SK-MEL-5 (cell line): ENCODE results near the gene CUX1. TPM values are rescaled to one million over a fixed set of nuclear protein-coding genes. Genes with fewer than 3 reads are reported as not detected.

Source experiments
- DNase-seq: peaks from one replicate; pipeline ENCODE4 v3.0.0-alpha.2; 2016; ENCODE audit warnings: low read depth, low spot score
- in situ Hi-C: cut with HindIII; loops from 2 replicates; pipeline ENCODE4 v1.10.0; 2016; ENCODE audit warnings: low sequenced_read_pairs, high pct_unique_total_duplicates, low pct_unique_long_range_greater_than_20kb
- total RNA-seq: library from RNA; depleted of rRNA; stranded (reverse); fragments of >200 nt; shearing (Covaris generic); gene quantifications from 2 replicates; pipeline ENCODE4 v1.2.3, GENCODE V29; 2014

CUX1 gene
- total RNA-seq, 1 experiment from 2014 or later: 43.6 TPM

- DNase-seq: peak; percentile 85
- in situ Hi-C loops: no loop called here
Measured at GRCh38 chr7:102279537-102280400, 462.3 kb downstream of the CUX1 start.

GRCh38 chr7:102280521-102280920 lies 463.1 kb downstream of the CUX1 start:
- in situ Hi-C loops: no loop called here
- DNase-seq: no peak

- DNase-seq: no peak
- in situ Hi-C loops: no loop called here
Measured at GRCh38 chr7:102281785-102282184, 464.4 kb downstream of the CUX1 start.

- in situ Hi-C loops: no loop called here
- no peak for DNase-seq
Measured at GRCh38 chr7:102282465-102283362, 465.3 kb downstream of the CUX1 start.

- no peak for DNase-seq
- in situ Hi-C loops: no loop called here
Measured at GRCh38 chr7:102283477-102284189, 466.2 kb downstream of the CUX1 start.

- no peak for DNase-seq
- in situ Hi-C loops: no loop called here
Measured at GRCh38 chr7:102284399-102284798, 467.0 kb downstream of the CUX1 start.

- in situ Hi-C loops: no loop called here
Measured at GRCh38 chr7:102284891-102285539, 467.6 kb downstream of the CUX1 start.

GRCh38 chr7:102285540-102286236 lies 468.3 kb downstream of the CUX1 start:
- no peak for DNase-seq
- in situ Hi-C loops: no loop called here

More at GRCh38 chr7:102284891-102285539, 467.6 kb downstream of the CUX1 start:
- DNase-seq: no peak

- peak; percentile 76 for DNase-seq
- in situ Hi-C loops: no loop called here
Measured at GRCh38 chr7:102286237-102287110, 469.0 kb downstream of the CUX1 start, which contains the start of gene SH2B2. Gene SH2B2, plus strand, starts transcription at chr7:102286868. Its CDS starts 13,683 bp downstream, at chr7:102300551.

GRCh38 chr7:102287111-102287980 lies 469.9 kb downstream of the CUX1 start:
- in situ Hi-C loops: no loop called here
- peak; percentile 47 for DNase-seq

- DNase-seq: no peak
- in situ Hi-C loops: no loop called here
Measured at GRCh38 chr7:102287981-102288278, 470.5 kb downstream of the CUX1 start.

GRCh38 chr7:102288285-102288930 lies 471.0 kb downstream of the CUX1 start:
- peak; percentile 31 for DNase-seq
- in situ Hi-C loops: no loop called here

GRCh38 chr7:102289057-102289456 lies 471.6 kb downstream of the CUX1 start:
- in situ Hi-C loops: no loop called here

GRCh38 chr7:102291056-102291915 lies 473.9 kb downstream of the CUX1 start:
- no peak for DNase-seq
- in situ Hi-C loops: no loop called here

More at GRCh38 chr7:102289057-102289456, 471.6 kb downstream of the CUX1 start:
- DNase-seq: no peak
